GM21576 (cell line): ENCODE data around the gene SH3RF3.

Experiments
- ATAC-seq: cut with Tn5 transposase; IDR thresholded peaks from one replicate; pipeline ENCODE4 v1.9.1; 2021; ENCODE audit warnings: mild to moderate bottlenecking, moderate library complexity; ENCODE audit not compliant: unreplicated experiment

SH3RF3 gene

DNA sequence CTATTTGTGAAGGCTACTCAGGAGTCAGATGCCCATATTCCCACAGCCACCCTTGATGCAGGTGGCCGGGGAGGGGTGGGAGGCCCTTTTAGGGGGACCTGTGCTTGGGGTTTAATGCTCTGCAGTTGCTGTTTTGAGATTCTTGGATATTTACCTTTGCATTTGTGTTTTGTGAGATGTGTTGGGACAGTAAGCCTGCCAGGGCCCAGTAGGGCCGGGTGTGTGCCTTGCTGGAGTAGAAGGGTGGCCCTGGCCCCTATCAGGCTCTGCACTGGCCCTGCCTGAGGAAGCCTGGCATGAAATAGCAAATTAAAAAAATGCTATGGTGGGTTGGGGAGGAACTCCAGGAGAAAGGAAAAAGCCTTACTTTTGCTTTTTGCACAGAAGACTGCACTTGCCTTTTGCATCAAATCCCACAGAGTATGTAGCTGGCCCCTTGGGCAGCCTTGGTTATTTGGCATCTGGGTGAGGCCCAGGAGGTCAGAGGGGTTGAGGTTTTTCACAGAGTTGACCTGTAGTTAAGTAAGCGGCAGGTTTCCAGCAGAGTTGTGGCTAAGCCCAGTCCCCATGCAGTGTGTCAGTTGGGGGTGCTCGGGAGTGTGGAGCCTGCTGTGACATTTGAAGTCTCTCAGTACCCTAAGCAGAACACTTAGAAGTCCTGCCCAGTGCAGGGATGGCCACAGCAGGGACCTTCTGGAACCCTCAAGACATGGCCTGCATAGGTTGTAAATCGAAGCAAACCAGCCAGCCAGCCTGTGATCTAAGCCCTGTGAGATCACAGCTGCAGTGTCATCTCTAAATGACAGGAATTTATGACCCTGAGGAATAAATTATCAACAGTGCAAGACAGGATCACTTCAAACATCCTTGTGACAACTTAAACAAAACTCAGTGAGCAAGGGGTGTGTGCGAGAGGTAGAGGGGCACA lies 68.8 kb downstream of the SH3RF3 start:
- ATAC-seq, result no peak

DNA sequence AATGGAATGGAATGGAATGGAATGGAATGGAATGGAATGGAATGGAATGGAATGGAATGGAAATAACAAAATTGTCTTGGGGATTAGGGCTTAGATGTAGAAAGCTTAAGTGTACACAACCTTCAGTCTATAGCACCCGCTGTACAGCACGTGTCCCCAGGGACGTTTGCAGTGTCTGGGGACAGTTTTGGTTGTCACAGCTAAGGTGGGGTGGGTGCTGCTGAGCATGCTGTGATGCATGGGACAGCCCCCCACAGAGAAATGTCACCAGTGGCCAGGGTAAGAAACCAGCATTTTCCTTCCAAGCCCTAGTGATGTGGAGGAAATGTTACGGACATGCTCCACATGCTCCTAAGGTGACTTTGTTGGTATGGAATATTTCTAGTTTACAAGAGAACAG lies 70.8 kb downstream of the SH3RF3 start:
- ATAC-seq, result no peak

DNA sequence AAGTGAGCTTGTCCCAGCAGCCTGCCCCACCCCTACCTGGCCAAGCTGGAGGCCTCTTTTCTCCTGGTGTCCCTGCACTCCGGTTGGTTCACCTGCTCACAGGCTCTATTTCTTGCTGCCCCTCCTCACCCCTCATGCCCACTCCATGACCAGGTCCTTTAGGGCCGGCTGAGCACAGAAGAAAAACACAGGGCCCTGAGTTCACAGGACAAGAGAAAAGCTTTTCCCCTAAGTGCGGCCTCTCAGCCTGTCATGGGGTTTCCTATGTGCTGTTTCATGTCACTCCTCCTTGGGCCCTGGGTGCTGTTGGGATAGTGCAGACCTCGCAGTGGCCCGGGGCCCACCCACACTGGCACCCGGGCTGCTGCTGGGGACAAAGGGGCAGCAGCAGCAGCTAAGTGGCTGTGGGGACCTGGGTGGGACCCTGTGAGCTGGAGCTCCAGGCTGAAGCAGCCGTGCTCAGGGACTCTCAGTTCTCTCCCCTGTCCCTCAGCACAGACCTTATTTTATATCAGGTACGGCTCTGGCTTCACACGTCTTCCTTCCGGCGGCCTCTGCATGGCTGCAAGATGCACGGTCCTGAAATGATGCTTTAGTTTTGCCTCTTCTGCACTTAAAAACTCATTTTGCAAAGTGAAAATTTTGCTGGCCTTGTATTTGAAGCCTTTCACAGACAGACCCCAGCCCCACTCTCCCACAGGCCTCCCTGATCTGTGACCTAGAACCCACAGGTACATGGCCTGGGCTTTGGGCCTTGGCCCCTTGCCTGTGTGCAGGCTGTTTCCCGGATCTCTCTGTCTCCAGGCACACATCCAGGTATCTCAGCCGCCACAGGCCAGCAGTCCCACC lies 71.8 kb downstream of the SH3RF3 start:
- ATAC-seq, result no peak

DNA sequence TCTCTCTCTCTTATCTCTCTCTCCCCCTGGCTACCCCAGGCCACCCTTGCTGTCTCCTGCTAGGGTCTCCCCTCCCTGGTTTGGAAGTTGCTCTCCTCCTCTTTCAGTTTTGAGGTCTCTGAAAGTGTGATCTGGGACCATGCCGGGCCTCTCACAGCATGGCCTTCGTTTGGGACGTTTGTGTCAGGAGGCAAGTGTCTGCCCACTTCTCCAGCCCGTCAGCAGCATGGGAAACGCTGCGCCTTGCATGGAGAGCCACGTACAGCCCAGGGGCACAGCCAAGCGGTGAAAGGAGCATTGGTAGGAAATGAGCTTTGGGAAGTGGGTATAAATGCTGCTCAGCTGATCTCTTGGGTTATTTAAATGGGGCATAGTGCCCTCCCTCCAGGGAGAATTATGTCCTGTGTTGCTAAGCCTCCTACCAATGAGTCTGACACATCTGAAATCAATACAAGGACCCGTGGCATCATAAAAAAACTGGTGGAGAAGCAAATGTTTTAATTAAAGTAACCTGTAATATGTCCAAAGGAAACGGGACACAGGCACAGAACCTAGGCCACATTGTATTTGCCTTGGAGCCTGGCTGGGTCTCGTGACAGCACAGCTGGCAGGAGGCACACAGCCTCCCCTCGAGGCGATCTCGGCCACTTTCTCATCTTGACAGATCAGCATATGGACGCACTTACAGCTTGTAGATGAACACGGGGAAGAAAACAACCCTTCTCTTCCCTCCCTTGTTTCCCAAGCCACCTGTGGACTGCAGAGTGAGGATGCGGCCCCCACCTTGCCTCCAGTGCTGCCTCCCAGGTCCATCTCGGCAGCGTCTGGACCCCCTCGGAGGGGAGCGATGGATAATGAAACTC lies 72.7 kb downstream of the SH3RF3 start:
- no peak for ATAC-seq

DNA sequence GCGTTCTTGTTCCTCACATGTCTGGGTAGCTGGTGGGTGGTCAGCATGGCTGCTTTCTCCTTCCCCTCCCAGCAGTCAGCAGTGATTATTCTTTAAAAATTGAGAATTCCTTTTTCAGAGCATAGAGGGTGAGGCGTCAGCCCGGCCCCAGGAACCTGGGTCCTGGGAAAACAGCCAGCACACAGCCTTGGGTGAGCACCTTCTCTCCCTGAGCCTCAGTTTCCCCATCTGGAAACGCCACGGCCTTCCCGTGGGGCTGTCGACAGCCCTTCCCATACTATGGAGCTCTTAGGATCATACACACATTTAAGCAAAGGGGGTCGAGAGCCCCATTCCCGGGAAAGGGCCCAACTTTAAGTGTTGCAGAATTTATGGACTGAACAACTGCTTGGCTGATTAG lies 73.5 kb downstream of the SH3RF3 start:
- ATAC-seq, result no peak

DNA sequence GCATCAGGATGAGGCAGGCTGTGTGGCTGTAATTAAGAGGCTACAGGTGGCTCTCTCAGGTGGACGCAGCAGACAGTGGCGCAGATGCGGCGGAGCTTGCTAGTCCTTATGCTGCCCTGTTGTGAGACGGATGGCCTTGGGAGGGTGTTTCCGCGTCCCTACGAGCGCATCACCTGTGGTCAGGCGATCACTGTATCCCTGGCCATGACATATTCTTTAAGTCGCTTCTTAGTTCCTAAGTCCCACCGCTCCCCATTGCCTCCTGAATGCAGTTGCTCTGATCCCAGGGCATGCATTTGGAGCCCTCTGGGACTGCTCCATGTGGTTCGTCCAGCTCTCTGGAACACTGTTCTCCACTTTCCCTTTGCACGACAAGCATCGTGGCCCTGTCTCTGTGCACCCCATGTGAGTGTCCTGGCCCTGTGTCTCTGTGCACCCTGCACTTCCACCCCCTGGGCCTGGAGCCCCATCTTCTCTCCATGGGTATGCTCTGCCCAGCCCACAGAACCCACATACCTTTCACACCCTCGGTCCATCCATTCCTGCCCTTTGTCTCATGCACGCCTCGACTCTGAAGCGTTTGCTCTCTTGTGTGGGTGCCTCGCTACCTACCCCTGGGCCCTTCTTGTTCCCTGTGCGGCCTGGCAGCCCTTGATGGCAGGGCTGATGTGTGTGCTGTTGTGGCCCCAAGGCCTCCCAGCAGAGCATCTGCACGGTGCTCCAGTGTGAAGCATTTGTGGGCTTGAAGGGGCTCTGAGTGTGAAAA lies 74.4 kb downstream of the SH3RF3 start:
- ATAC-seq, result no peak

DNA sequence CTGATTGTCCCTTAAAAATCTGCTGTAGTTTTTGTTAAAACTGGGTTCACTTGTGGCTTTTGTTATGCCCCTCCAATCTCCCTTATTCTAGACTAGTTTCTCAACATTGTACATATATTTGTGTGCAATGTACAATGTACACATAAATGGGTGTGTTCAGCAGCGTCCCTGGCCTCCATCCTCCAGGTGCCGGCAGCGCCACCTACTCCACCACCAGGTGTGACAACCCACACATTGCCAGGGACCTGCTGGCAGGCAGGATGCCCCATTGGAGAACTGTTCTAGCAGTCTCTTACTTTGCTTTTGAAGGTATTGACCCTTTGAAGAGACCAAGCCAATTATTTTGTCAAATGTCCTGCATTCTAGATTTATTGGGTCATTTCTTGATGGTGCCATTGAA lies 75.4 kb downstream of the SH3RF3 start:
- ATAC-seq, result no peak

DNA sequence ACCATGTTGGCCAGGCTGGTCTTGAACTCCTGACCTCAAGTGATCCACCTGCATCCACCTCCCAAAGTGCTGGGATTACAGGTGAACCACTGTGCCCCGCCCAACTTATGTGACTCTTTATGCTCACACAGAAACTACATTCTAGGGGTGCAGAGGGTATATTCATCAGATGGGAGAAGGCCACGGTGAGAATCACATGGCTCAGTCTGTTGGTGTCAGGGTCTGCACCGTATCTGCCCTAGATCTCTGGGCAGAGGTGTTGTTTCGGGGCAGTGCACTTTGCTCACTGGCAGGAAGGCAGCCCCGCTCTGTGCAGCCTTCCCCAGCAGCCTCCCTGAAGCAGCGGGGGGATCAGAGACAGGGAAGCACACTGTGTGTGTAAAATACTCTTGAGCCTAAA lies 76.4 kb downstream of the SH3RF3 start:
- ATAC-seq, result no peak

DNA sequence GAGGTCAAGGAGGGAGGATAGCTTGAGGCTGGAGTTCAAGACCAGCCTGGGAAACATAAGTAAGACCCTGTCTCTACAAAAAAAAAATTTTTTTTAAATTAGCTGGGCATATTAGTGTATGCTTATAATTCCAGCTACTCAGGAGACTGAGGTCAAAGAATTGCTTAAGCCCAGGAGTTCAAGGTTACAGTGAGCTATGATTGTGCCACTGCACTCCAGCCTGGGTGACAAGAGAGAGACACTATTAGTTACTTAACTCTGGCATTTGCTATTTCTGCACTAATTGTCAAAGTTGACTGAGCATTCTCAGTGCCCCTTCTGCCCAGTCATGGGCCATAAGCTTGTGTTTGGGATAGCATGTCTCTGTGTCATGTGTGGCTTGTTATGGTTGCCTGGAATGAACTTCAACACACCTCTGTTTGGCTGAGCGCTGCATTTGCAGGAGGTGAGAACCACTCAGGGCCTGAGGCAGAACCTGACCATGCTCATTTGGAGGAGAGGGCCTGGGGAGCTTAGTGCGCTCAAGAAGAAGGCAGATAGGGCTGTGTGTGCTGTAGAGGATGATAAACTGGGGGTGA lies 77.7 kb downstream of the SH3RF3 start:
- no peak for ATAC-seq

DNA sequence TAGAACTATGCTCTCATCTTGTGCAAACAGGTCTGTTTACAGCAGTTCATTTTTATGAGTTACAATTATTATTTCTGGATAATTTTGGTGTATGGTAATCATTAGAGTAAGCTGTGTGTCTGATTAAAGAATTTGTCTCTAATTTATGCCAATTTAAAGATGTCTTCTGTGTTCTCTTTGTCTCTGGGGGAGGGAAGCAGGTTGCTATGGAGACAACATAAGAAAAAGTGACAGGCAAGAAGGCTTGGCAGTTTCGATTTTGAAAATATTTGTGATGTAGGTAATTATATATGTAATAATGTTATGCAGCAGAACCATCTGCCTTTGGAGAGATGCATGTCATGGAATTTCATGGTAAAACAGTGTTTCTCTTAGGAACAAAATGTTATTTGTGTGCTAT lies 78.2 kb downstream of the SH3RF3 start:
- ATAC-seq, result no peak

DNA sequence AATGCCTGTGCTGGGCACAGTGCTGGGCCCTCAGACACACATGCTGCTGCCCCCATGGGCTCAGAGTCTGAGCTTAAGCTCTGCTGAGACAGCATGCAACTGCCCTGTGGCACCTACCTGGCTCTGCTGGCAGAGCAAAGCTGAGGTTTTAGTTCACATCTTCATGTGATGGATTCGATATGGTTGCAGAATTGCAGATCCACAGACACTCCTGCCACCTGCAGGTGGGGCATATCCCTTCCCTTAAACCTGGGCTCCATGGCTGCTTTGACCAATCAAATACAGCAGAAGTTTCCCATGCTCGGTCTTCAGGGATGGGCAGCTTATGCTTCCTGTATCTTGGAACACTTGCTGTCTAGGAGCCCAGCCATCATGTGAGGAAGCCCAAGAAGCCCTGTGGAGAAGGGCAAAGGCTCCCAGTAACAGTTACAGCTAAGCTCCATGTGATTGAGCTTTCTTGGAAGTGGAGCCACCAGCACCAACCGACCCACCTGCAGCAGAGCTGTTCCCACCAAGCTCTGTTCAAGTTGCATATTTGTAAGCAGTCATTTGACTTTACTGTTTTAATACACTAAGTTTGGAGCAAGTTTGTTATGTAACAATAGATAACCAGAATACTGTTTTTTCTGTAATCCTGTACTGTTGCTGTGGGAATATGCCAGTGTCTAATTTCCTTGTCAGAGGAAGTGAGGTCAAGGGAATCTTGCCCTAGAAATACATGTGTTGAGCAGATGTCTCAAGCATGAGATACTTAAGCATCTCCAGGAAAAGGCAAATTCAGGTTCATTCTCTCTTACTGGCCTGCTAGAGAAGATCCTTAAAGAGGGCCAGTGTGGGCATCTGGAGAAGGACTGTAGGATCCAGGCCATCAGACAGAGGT lies 79.3 kb downstream of the SH3RF3 start:
- ATAC-seq, result no peak

DNA sequence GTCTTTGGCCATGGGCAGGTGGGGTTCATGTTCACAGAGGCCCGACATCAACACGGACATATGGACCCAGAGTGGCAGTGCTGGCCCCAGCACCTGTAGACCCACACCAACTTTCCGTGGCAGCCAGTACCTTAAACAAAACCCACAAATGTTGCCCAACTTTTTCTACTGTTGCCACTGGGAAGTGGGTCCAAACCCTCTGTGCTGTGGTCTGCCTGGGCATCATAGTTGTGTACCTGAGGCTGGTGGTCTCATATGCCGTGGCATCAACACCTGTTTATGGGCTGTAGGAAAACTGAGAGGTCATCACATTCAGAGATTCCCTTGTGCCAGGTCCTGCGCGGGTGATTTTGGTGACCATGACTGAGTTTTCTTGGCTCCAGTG lies 79.9 kb downstream of the SH3RF3 start:
- ATAC-seq, result no peak

DNA sequence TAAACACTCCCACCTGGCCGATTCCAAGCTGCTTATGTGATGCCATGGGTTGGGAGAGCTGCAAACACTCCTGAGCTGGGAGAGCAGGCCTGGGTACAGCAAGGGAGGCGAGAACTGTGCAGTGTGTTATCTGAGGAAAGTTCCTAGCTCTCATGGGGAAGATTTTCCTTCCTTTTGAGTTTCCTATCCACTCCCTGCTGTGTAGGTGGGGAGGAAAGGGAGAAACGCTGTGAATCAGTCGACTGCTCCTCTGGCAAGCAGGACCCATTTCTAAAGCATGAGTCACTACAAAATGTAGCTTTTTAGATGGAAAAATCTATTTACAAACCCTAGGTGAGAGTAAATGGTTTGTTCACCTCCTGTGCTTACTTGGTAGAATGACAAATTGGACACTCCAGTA lies 80.4 kb downstream of the SH3RF3 start:
- no peak for ATAC-seq

DNA sequence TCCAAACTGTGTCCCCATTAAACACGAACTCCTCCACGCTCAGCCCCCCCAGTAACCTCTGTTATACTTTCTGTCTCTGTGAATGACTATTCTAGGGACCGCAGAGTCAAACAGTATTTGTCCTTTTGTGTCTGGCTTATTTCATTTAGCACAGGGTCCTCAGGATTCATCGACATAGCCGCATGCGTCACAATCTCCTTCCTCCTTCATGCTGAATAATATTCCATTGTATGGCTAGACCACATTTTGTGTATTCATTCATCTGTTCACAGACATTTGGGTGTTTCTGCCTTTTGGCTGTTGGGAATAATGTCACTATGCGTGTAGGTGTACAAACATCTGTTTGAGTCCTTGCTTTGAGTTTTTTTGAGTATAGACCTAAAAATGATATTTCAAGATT lies 80.9 kb downstream of the SH3RF3 start:
- no peak for ATAC-seq

DNA sequence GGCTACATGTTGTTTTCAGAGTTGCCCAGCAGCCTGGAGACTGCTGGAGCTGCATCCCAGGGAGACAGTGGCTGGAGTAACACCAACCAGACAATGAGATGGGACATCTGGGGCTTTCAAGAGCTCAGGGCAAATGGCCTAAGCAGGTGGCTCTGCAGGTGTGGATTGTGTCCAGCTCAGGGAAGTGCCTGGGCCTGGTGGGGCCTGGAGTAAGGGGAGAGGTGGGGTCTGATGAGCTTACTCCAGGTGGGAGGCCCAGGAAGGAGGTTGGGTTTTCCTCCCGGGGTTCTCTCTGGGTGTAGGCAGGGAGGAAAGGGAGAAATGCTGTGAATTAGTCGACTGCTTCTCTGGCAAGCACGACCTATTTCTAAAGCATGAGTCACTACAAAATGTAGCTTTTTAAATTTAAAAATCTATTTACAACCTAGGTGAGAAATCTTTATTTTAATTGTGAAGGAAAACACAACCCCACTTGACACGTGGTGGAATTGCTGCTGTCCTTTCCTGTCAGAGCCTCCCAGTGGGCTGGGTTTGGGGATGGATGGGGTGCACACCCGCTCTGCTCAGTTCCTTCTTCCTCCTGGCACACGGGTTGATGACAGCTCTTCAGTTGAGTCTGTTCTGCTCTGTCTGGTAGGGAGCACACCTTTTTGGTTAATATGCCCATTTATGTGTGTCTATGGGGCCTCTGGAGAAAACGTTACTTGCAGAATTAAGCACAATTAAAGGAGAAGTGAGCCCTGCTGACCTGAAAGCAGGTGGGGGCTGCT lies 81.6 kb downstream of the SH3RF3 start:
- no peak for ATAC-seq

DNA sequence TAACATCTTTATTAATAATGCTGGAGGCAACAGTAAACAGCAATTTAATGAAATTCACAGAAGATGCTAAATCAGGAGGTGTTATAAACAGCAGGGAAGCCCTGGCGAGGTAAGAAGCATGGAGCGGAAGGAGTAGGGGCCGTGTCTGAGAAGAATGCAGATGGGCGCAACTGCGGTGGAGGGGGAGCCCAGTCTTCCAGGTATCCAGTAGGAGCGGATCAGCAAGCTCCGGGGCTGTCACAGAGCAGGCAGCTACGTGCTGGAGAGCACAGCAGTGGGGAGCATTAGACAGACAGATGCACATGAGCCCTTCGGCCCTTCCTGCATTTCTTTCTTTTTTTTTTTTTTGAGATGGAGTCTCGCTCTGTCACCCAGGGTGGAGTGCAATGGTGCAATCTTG lies 82.3 kb downstream of the SH3RF3 start:
- no peak for ATAC-seq

DNA sequence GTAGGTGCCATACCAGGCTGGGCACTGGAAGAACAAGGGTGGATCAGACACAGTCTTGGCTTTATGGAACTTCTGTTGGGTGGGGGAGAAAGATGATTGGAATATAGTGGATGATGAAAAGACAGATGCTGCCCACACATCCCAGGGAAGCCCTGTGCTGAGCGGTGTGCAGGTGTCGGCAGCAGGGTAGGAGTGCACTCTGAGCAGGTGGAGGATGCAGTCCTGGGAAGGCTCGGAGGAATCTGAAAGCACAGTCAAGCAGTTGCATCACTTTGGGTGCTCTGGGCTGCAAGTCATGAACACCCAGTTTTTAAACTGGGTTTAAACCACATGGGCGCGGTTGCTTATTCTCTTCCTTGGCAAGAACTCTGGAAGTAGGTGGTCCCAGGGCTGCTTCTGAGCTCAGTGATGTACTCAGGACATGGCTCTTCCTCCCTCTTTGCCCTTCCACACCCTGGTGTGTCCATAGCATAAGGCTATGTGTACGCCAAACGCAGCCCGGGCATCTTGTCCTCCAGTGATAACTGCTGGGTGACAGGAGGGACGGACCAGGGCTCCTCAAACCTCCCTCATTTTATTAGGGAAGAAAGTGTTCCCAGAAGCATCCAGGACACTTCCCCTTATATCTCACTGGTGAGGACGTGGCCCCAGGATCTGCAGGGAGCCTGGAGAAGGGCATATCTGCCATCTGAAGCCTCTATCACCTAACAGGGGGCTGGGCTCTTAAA lies 84.0 kb downstream of the SH3RF3 start:
- no peak for ATAC-seq
